Ectodermal cell (in vitro differentiated cells): ENCODE results near the gene ZSCAN5B.

Source experiments
- H3K27ac ChIP-seq: 2 replicates; pipeline ENCODE4 v1.7.0; 2013; ENCODE audit warnings: mild to moderate bottlenecking, low read depth, low read length; ENCODE audit not compliant: insufficient read depth, poor library complexity, severe bottlenecking
- H3K27me3 ChIP-seq: 2 replicates; pipeline ENCODE4 v1.7.0; 2013; ENCODE audit warnings: mild to moderate bottlenecking, low read length; ENCODE audit not compliant: insufficient read depth, control insufficient read depth, poor library complexity, severe bottlenecking
- H3K36me3 ChIP-seq: one replicate; pipeline ENCODE4 v1.7.0; 2013; ENCODE audit warnings: low read length; ENCODE audit not compliant: control insufficient read depth, insufficient read depth
- H3K4me1 ChIP-seq: one replicate; pipeline ENCODE4 v1.7.0; 2013; ENCODE audit warnings: low read length; ENCODE audit not compliant: control insufficient read depth, insufficient read depth
- H3K4me3 ChIP-seq: 2 replicates; pipeline ENCODE4 v1.7.0; 2013; ENCODE audit warnings: low read depth, low read length, control low read depth; ENCODE audit not compliant: insufficient read depth
- H3K9me3 ChIP-seq: 2 replicates; pipeline ENCODE4 v1.7.0; 2013; ENCODE audit warnings: mild to moderate bottlenecking, low read length, moderate library complexity; ENCODE audit not compliant: control insufficient read depth
- WGBS, 2 experiments: methylation state at CpG; one replicate each; pipeline ENCODE4 v1.1.7; 2013; ENCODE audit warnings: missing lambda C conversion rate in 2 of 2; 5-methylcytosine and 5-hydroxymethylcytosine counted together

ZSCAN5B gene

DNA sequence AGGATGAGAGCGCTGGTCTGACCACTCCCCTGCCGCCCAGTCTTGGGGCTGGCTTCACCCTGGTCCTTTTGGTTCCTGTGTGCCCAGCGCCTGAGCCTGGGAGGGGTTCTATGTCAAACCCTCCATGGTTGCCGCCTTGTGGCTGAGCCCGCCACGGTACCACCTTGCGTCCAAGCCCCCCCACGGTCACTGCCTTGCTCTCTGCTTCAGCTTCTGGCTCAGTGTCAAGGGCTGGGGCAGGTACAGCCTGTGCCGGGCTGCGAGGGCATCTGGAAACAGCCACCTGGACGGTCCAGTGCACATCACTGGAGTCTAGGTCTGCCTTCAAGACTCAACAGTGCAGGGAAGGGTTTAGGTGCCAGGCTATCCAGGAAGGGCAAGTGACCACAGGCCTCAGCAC, 36.0 kb downstream of the ZSCAN5B start:
- Histone ChIP-seq H3K9me3 (no peaks in the 10 kb centered on the region), H3K27me3 (no peaks in the 10 kb centered on the region), H3K36me3 (no peaks in the 10 kb centered on the region), H3K4me3 (no peak overlapping the region), H3K4me1 (no peaks in the 10 kb centered on the region), H3K27ac (no peak overlapping the region)
- 95 to 97% methylated on average over 11 of the region's 11 CpGs for WGBS, 2 experiments

DNA sequence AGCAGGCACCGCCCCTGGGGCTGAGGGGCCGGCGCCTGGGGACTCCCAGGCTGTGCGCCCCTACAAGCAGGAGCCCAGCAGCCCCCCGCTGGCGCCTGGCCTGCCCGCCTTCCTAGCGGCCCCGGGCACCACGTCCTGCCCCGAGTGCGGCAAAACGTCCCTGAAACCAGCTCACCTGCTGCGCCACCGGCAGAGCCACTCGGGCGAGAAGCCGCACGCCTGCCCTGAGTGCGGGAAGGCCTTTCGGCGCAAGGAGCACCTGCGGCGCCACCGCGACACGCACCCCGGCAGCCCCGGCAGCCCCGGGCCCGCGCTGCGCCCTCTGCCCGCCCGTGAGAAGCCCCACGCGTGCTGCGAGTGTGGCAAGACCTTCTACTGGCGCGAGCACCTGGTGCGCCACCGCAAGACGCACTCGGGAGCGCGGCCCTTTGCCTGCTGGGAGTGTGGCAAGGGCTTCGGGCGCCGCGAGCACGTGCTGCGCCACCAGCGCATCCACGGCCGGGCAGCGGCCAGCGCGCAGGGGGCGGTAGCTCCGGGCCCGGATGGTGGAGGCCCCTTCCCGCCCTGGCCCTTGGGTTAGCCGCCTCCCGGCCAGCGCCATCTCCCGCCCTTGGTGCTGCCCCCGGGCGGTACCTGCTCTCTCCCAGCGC, 37.8 kb downstream of the ZSCAN5B start:
- Histone ChIP-seq H3K36me3 (peaks cover 12% of the 10 kb centered on the region), H3K4me3 (no peak overlapping the region), H3K27me3 (no peaks in the 10 kb centered on the region), H3K4me1 (no peaks in the 10 kb centered on the region), H3K27ac (no peak overlapping the region), H3K9me3 (no peaks in the 10 kb centered on the region)
- WGBS, 2 experiments, result 95 to 96% methylated on average over 69 of the region's 69 CpGs

DNA sequence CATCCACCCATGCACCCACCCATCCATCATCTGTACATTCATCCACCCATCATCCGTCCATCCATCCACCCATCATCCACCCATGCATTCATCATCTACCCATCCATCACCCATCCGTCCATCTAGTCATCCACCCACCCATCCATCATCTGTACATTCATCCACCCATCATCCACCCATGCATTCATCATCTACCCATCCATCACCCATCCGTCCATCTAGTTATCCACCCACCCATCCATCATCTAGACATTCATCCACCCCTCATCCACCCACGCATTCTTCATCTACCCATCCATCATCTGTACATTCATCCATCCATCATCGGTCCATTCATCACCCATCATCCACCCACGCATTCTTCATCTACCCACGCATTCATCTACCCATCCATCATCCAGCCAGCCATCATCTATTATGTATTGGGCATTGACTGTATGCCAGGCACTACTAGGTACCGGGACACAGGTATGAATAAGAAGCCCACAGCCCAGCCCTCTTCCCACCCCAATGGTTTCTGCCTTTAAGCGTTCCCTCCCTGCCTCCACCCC, 38.5 kb downstream of the ZSCAN5B start:
- WGBS, 2 experiments, result 88 to 92% methylated on average over 9 of the region's 9 CpGs
- H3K9me3 ChIP-seq, result no peaks in the 10 kb centered on the region
- H3K4me1 ChIP-seq, result no peaks in the 10 kb centered on the region
- H3K4me3 ChIP-seq, result no peak overlapping the region
- no peak overlapping the region for H3K27ac ChIP-seq
- no peaks in the 10 kb centered on the region for H3K27me3 ChIP-seq
- H3K36me3 ChIP-seq, result peaks cover 12% of the 10 kb centered on the region

DNA sequence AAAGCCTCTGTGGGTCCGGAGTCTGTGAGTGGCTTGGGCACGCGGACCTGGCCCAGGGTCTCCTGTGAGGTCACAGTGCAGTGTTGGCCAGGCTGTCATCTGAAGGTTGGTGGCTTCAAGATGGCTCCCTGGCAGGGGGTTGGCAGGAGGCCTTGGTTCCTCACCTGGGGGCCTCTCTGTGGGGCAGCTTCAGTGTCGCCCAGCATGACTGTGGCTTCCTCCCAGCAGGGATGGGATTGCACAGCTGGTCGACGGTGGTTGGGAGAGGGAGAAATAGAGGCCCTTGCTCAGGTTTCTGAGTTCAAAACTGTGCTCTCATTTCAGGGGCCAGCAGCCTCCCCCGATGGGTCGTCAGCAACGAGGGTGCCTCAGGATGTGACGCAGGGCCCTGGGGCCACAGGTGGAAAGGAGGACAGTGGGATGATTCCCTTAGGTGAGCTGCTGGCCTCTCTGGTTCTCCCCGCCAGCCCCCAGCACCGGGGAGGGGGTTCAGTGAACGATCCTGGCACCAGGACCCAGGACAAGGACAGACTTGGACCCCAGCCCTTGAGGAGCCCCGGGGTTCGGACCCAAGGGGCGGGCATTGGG, 39.3 kb downstream of the ZSCAN5B start:
- Histone ChIP-seq H3K27me3 (no peaks in the 10 kb centered on the region), H3K36me3 (peaks cover 12% of the 10 kb centered on the region)
- WGBS, 2 experiments, result 94 to 96% methylated on average over 16 of the region's 16 CpGs

DNA sequence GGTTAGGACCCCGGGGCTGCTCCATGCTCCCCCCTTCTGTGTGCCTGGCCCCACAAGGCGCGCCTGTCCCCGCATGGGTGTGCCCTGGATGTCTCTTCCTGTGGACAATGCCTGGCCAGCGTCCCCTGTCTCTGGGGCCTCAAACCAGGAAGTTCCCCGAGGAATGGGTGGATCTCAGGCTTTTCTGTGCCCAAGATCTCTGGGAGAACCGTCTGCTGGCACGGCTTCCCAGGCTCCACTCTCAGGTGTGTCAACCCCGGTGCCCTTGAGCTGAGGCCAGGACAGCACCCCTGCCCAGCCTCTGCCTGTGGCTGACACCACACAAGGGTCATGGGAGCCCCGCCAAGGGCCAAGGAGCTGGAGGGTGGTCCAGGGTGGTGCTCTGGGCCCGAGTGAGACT, 40.8 kb downstream of the ZSCAN5B start:
- Histone ChIP-seq H3K4me3 (no peak overlapping the region), H3K27me3 (no peaks in the 10 kb centered on the region), H3K4me1 (peaks cover 15% of the 10 kb centered on the region), H3K9me3 (no peaks in the 10 kb centered on the region), H3K27ac (no peak overlapping the region), H3K36me3 (peaks cover 12% of the 10 kb centered on the region)
- 95 to 96% methylated on average over 11 of the region's 11 CpGs for WGBS, 2 experiments

More for the DNA sequence above, 39.3 kb downstream of the ZSCAN5B start:
- no peaks in the 10 kb centered on the region for H3K9me3 ChIP-seq
- no peak overlapping the region for H3K4me3 ChIP-seq
- H3K4me1 ChIP-seq, result peaks cover 8% of the 10 kb centered on the region
- H3K27ac ChIP-seq, result no peak overlapping the region

DNA sequence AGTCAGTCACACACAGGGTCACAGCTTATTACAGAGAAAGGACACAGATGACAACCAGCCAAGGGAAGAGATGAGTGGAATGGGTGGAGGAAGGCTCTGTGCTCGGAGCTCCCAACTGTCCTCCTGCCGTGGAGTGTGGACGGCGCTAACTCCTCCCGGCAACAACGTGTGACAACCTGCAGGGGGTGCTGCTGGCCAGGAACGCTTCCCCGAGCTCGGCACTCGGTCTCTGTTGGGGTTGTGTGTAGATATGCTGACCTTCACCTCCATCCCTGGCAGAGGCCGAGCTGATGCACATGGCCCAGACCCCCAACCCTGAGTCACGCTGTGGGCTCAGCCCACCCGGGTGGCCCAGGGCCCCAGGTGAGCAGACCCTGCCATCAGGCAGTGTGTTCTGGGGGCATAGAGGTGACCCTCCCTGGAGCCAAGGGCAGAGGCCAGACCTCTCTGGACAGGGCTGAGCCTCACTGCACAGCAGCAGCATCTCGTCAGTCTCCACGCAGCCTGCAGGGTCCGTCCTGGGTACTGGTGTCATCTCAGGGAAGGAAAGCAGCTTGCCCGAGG, 42.4 kb downstream of the ZSCAN5B start:
- Histone ChIP-seq H3K9me3 (no peaks in the 10 kb centered on the region), H3K4me3 (no peak overlapping the region), H3K4me1 (peaks cover 15% of the 10 kb centered on the region), H3K27me3 (no peaks in the 10 kb centered on the region), H3K27ac (no peak overlapping the region), H3K36me3 (peaks cover 12% of the 10 kb centered on the region)
- 81 to 83% methylated on average over 17 of the region's 17 CpGs for WGBS, 2 experiments

DNA sequence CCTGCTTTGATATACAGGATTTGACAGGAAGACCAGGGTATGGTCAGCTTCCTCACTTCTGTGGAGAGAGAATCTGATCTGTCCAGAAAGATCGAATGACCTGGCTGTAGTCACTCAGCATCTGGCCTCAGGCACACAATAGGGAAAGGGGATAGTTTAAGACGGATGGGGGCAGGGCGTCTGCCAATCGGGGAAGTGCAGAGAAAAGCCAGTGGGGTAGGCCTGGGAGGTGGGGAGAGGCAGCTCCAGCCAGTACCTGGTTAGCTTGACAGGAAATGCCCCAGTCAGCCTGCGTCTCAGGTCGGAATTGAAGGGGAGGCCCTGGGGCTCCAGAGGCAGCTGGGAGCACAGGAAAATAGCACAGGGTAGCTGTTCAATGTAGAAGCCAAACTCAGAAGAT, 44.1 kb downstream of the ZSCAN5B start:
- Histone ChIP-seq H3K27me3 (no peaks in the 10 kb centered on the region), H3K9me3 (no peaks in the 10 kb centered on the region), H3K27ac (no peak overlapping the region), H3K4me1 (peaks cover 15% of the 10 kb centered on the region), H3K4me3 (no peak overlapping the region), H3K36me3 (peaks cover 14% of the 10 kb centered on the region)
- WGBS, 2 experiments, result 15 to 17% methylated on average over 6 of the region's 6 CpGs

DNA sequence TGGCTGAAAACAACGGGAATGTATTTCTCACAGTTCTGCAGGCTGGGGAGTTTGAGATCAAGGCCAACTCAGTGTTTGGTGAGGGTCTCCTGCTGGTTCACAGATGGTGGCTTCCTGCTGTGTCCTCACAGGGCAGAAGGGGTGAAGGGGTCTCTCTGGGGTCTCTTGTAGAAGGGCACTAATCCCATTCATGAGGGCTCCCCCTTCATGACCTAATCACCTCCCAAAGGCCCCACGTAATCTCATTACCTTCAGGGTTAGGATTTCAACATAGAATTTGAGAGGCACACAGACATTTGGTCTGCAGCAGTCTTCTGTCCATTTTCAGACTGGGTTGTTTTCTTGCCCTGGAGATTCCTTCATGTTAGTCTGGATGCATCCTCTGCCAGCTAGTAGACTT, 44.9 kb downstream of the ZSCAN5B start:
- Histone ChIP-seq H3K27ac (no peak overlapping the region), H3K36me3 (peaks cover 23% of the 10 kb centered on the region), H3K27me3 (no peaks in the 10 kb centered on the region), H3K4me3 (no peak overlapping the region), H3K9me3 (no peaks in the 10 kb centered on the region), H3K4me1 (peaks cover 15% of the 10 kb centered on the region)
- WGBS, 2 experiments, result 73 to 76% methylated on average over 2 of the region's 2 CpGs

DNA sequence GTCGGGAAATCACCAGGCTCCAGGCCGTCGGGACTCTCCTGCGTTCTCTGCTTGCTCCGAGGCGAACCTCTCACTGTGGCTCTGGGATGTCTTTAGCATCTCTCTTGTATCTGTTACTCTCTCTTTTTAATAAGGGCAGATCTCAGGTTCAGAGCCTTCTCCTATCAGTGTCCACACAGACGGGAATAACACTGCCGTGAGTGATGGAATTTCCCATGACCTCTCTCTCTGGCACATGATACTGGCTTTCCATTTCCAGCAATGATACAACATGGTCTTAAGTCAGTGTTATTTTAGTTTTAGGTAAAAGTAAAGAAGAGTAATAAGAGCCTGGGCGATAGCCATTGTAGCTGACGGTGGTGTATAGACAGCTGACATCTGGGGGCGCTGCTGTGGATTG, 47.2 kb downstream of the ZSCAN5B start:
- Histone ChIP-seq H3K4me3 (no peak overlapping the region), H3K27ac (no peak overlapping the region), H3K9me3 (no peaks in the 10 kb centered on the region), H3K36me3 (peaks cover 23% of the 10 kb centered on the region), H3K4me1 (peaks cover 15% of the 10 kb centered on the region), H3K27me3 (no peaks in the 10 kb centered on the region)
- 95 to 96% methylated on average over 10 of the region's 11 CpGs for WGBS, 2 experiments

DNA sequence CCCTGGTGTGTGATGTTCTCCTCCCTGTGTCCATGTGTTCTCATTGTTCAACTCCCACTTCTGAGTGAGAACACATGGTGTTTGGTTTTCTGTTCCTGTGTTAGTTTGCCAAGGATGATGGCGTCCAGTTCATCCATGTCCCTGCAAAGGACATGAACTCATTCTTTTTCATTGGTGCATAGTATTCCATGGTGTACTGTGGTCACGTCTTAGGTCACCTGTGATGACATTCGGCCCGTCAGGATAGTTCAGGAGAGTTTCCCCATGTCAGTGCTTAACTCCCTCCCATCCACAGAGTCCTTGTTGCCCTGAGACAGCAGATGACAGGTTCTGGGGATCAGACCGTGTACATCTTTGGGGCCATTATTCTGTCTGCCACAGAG, 47.9 kb downstream of the ZSCAN5B start:
- Histone ChIP-seq H3K27me3 (no peaks in the 10 kb centered on the region), H3K4me3 (no peak overlapping the region), H3K36me3 (peaks cover 17% of the 10 kb centered on the region), H3K9me3 (no peaks in the 10 kb centered on the region), H3K4me1 (peaks cover 15% of the 10 kb centered on the region), H3K27ac (no peak overlapping the region)
- whole genome bisulfite sequencing, 2 experiments, result 91 to 92% methylated on average over 5 of the region's 5 CpGs
